GM19239 (cell line): ENCODE data around the gene FARSB.
"Not testable (repeated sequence)": the region's sequence is repeated elsewhere in the genome, so short reads cannot be mapped to it uniquely, and the experiment has no call there.

ENCODE experiments used
- DNase-seq: peaks from one replicate; pipeline ENCODE4 v3.0.0; 2011; ENCODE audit warnings: low spot score; ENCODE audit not compliant: insufficient read length
- FAIRE-seq: peaks from 2 replicates; lab custom pipeline; 2011; peaks lifted over from hg19 to GRCh38; lab: Jason Lieb, UNC

The FARSB gene

DNA sequence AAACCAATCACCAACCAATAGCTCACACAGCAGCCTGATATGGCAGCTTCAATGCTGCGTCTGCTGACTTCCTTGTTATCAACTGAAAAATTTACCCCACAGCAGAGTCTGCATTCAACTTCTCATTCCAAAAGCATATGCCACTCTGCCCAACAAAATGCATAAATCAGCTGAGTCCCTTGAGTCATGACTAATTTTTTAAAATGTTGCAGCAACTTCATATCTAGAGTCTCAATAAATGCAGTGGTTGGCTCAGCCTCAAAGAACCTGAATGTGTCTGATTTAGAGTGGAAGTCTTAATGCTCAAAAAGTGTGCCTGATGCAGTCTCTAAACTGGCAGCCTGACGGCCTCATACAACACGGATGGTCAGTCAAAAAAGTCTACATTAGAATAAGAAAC is 46.5 kb downstream of the FARSB start:
- FAIRE-seq (no peak), DNase-seq (no peak)

DNA sequence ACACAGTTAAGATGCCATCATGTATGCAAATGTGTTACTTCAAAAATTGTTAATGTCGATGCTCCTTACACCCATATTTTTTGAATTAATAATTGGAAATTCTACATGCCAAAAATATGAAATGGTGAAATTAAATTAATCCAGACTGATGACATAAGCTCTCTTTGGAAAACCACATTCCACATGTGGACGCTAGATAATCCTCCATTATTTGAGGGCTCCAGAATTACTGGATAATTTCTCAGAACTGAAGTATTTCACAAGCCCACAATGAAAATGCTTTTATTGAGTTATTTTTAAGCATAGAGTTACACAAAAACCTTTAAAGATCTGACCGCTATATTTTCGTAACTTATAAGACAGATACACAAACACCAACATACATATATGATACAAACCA is 47.8 kb downstream of the FARSB start:
- DNase-seq (no peak), FAIRE-seq (no peak)

- DNase-seq (no peak), FAIRE-seq (no peak)
Observed at GRCh38 chr2:222606306-222606705, 49.6 kb downstream of the FARSB start.

DNA sequence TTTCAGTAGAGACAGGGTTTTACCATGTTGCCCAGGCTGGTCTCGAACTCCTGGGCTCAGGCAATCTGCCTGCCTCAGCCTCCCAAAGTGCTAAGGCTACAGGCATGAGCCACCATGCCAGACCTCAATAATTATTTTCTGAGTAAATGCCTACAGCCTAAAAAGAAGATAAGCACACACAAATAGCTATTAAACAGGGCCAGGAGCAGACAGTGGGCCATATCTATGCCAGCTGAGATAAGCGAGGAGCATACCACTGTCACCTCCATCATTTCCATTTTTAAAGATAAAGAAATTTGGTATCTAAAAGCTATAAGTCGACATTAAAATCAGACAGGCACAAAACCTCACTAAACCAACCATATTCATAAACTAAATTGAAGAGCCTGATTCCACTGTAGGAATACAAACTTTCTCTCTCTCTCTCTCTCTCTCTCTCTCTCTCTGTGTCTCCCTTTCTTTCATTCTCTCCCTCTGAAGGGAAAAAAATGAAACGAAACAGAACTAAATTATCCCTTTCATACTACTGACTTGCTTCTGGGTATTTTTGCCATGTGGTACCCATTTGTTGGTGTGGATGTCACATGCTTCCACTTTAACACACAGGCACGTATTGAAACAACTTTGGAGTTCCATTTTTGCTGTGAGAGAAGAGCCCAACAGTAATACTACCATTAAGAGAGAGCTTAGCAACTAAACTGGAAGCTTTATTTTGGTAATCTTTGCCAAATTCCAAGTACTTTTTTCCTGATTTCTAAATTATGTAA is 51.0 kb downstream of the FARSB start:
- DNase-seq (no peak), FAIRE-seq (no peak)

- DNase-seq (no peak), FAIRE-seq (no peak)
Observed at GRCh38 chr2:222603501-222603900, 52.4 kb downstream of the FARSB start.

- DNase-seq (no peak), FAIRE-seq (no peak)
Observed at GRCh38 chr2:222598611-222599010, 57.3 kb downstream of the FARSB start.

DNA sequence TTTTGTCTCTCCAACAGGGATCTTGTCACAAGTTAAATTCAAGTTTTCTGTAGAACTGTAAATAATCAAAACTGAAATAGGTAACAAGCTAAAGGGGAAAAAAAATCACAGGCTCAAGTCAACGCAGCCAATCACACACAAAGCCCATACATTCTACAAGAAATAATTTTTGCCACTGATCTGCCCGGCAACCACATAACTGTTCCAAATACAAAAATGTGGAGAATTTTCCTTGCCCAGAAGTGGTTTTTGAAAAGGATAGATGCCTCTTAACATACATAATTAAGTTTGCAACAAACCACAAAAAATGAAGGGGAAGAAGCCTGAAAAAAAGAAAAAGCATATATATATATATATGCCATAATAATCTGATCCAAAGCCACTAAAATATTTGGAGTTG is 60.3 kb downstream of the FARSB start:
- peak; percentile 11 for FAIRE-seq
- DNase-seq: no peak

- no peak for FAIRE-seq
Observed at GRCh38 chr2:222594679-222595078, 61.2 kb downstream of the FARSB start.

GRCh38 chr2:222592176-222592575 is 63.7 kb downstream of the FARSB start:
- FAIRE-seq: peak; percentile 40

More at GRCh38 chr2:222594679-222595078, 61.2 kb downstream of the FARSB start:
- DNase-seq: no peak

GRCh38 chr2:222591661-222592060 is 64.2 kb downstream of the FARSB start:
- peak; percentile 47 for FAIRE-seq
- no peak for DNase-seq

More at GRCh38 chr2:222592176-222592575, 63.7 kb downstream of the FARSB start:
- no peak for DNase-seq

- FAIRE-seq, DNase-seq: not testable (repeated sequence)
Observed at GRCh38 chr2:222584589-222584988, 71.3 kb downstream of the FARSB start.

GRCh38 chr2:222582928-222583327 is 73.0 kb downstream of the FARSB start:
- FAIRE-seq: no peak
- no peak for DNase-seq

- no peak for DNase-seq
- FAIRE-seq: peak; percentile 23
Observed at GRCh38 chr2:222577341-222577740, 78.6 kb downstream of the FARSB start.

GRCh38 chr2:222576171-222577081 is 79.5 kb downstream of the FARSB start:
- DNase-seq: no peak
- FAIRE-seq: no peak

DNA sequence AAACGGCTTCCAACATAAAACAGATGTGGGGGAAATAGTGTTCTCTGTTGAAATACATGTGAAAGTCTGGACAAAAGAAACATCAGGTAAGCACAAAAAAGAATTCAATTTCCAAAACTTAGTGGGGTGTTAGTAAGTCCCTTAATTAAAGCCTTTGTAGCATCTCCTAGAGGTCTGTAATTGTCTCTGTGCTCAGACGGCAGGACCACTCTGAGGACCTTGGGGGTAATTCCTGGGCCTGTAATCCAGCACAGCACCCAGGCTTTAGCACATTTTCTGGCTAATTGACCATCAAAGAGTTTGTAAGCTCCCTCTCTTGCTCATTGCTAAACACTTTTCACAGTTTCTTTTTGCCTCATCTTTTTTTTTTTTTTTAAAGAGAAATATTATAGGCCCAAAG is 80.3 kb downstream of the FARSB start:
- no peak for FAIRE-seq
- no peak for DNase-seq

DNA sequence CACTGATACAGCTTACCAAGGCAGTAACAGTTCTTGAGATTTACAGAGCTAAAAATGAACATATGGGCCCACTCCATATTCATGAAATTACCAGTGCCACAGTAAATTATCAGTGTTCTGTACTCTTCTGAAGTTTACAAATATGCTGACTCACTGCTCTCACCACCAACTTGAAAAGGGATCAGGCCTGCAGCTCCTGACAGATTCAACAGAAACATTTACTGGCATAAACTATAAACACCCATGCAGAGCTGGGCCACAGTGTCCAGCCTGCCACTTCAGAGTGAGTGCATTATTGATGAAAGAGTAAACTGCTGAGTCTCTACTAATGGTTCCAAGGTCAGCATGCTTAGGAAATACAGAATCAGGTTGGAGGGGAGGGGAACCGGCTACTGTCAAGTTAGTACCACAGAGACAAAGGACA is 83.1 kb downstream of the FARSB start:
- no peak for DNase-seq
- FAIRE-seq: peak; percentile 44

GRCh38 chr2:222572264-222572721 is 83.6 kb downstream of the FARSB start:
- no peak for DNase-seq
- peak; percentile 26 for FAIRE-seq

- FAIRE-seq (no peak), DNase-seq (no peak)
Observed at GRCh38 chr2:222569826-222570225, 86.1 kb downstream of the FARSB start.

DNA sequence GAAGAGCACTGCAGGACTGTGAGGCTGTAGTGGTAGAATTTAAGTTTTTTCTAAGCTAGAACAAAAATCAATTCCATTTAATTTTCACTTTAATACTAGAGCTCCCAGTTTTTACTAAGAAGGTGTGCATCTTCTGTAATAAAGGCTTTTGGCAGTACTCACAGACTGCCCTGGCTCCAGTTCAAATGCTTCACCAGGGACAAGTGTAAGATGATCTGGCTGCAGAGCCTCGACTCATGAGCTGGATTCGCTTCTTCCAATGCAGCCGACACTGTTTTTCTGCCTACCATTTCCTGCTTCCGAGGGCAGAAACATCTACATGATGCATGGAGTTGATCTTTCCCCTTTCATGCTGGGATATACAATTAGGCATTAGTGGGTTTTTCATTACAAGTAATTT is 87.0 kb downstream of the FARSB start:
- no peak for FAIRE-seq
- no peak for DNase-seq

DNA sequence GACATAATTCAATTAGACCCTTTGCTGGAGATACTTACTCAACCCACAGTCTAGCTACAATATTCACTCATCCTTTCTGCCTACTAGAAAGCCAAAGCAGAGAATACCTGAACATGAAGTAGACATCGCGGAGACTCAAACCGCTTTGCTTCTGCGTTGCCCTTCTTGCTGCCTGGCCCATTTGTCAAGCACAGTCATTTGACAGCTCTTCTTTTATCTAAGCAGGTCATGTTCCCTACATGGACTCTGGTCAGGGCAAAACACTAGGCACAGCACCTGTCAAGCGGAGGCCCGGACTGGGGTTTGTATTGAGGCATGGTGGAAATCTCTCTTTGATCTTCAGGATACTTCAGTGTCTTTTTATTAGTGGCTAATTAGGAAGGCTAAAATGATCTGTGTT is 89.7 kb downstream of the FARSB start:
- no peak for DNase-seq
- FAIRE-seq: no peak

- no peak for DNase-seq
- FAIRE-seq: no peak
Observed at GRCh38 chr2:222563936-222564335, 92.0 kb downstream of the FARSB start.
